ENCODE data around the gene DHRSX. TPM values are rescaled to one million over a fixed set of nuclear protein-coding genes. Genes with fewer than 3 reads are reported as not detected.

DHRSX gene
- total and polyA plus RNA-seq, 11 donors, result 14.6 to 36.1 (median 24.1) TPM

- ATAC-seq, result peak; percentile 28 to 65 (median 49)
- intact Hi-C loops (cut with DNase I), result loop anchor here in 1 of 10 donors (10.0 kb wide), 1 partner anchor 870 kb away; the partner anchor contains the start of gene ASMTL
- Histone ChIP-seq H3K9me3 (no peaks in the 10 kb centered on the region), H3K27me3 (no peaks in the 10 kb centered on the region), H3K27ac (peak overlapping the region in 8 of 12 donors; percentile 1 to 84 (median 53)), H3K4me1 (peaks cover 0 to 14% (median 0%) of the 10 kb centered on the region in 12 donors), H3K4me3 (peak overlapping the region in 11 of 12 donors; percentile 10 to 58 (median 36)), H3K36me3 (no peaks in the 10 kb centered on the region)
- TF ChIP-seq CTCF (IDR thresholded peaks at IDR 0.05) (no peak), POLR2A (IDR thresholded peaks at IDR 0.05) (no peak)
- 18 to 78% (median 49%) methylated on average over 27 of the region's 27 CpGs for WGBS, 4 donors
- DNase-seq, result peak; percentile 32 to 91 (median 64)
Measured at GRCh38 chrX:2325076-2325784, 175.5 kb downstream of the DHRSX start.

DNA sequence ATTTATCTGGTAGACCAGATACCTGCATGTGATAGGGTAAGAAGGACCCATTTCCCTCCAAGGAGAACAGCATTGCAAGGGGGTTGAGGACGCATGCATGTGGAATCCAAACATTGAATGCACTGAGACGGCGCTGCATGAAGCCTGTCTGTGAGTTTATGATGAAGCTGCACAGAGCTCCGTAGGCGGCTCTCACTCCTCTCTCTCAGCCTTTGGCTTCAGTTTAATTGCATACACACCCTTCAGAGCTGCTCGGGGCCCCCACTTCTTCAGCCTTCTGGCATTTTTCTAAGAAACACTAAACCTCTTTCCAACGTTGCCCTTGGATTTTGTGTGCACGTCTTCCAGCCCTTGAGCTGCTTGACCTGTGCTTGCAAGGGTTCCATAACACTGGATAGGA is 176.6 kb downstream of the DHRSX start:
- intact Hi-C loops (cut with DNase I), result loop anchor here in 2 of 10 donors (5.0 to 10.0 kb wide), 2 partner anchors 173 to 869 kb away; partner anchors contain the start of gene ASMTL (in 1 of the 2)
- 78 to 88% (median 82%) methylated on average over 8 of the region's 8 CpGs for WGBS, 4 donors
- H3K27ac ChIP-seq, result peak overlapping the region in 2 of 12 donors; percentile 55 to 79
- H3K4me1 ChIP-seq, result peaks cover 0 to 14% (median 0%) of the 10 kb centered on the region in 12 donors
- no peak for TF ChIP-seq POLR2A (IDR thresholded peaks at IDR 0.05)
- TF ChIP-seq CTCF (IDR thresholded peaks at IDR 0.05), result no peak
- no peak for ATAC-seq
- no peak for DNase-seq
- H3K4me3 ChIP-seq, result no peak overlapping the region
- no peaks in the 10 kb centered on the region for H3K9me3 ChIP-seq
- no peaks in the 10 kb centered on the region for H3K27me3 ChIP-seq
- no peaks in the 10 kb centered on the region for H3K36me3 ChIP-seq

GRCh38 chrX:2321411-2321810 is 179.4 kb downstream of the DHRSX start:
- peak overlapping the region in 5 of 12 donors; percentile 2 to 15 (median 14) for H3K4me3 ChIP-seq
- H3K9me3 ChIP-seq, result no peaks in the 10 kb centered on the region
- no peaks in the 10 kb centered on the region for H3K27me3 ChIP-seq
- no peaks in the 10 kb centered on the region for H3K36me3 ChIP-seq
- peak in 3 of 4 donors; percentile 18 to 41 (median 21) for ATAC-seq
- H3K27ac ChIP-seq, result peak overlapping the region; percentile 44 to 90 (median 74)
- no peak for DNase-seq
- intact Hi-C loops (cut with DNase I), result loop anchor here in 2 of 10 donors (2.0 to 10.0 kb wide), 3 partner anchors 21 to 867 kb away; partner anchors contain the start of gene ASMTL (in 1 of the 2)
- TF ChIP-seq POLR2A (IDR thresholded peaks at IDR 0.05) (no peak), CTCF (IDR thresholded peaks at IDR 0.05) (no peak)
- WGBS, 4 donors, result 68 to 77% (median 71%) methylated on average over 9 of the region's 9 CpGs
- peaks cover 0 to 14% (median 0%) of the 10 kb centered on the region in 12 donors for H3K4me1 ChIP-seq

Data from heart left ventricle (tissue), 16 donors.